Mucosa of stomach (tissue), 1 donor: ENCODE data around the gene ZNF18.

Experiments
- H3K27me3 ChIP-seq: one replicate; pipeline ENCODE4 v1.7.0; 2013; ENCODE audit warnings: mild to moderate bottlenecking, low read length; ENCODE audit not compliant: control insufficient read depth, insufficient read depth
- H3K36me3 ChIP-seq: one replicate; pipeline ENCODE4 v1.7.0; 2013; ENCODE audit warnings: low read length; ENCODE audit not compliant: control insufficient read depth, insufficient read depth
- H3K4me1 ChIP-seq: one replicate; pipeline ENCODE4 v1.7.0; 2013; ENCODE audit warnings: mild to moderate bottlenecking, low read length; ENCODE audit not compliant: control insufficient read depth, insufficient read depth
- H3K4me3 ChIP-seq: one replicate; pipeline ENCODE4 v1.7.0; 2013; ENCODE audit warnings: low read length
- H3K9ac ChIP-seq: one replicate; pipeline ENCODE4 v1.7.0; 2013; ENCODE audit warnings: mild to moderate bottlenecking, low read length, moderate library complexity
- H3K9me3 ChIP-seq: one replicate; pipeline ENCODE4 v1.7.0; 2013; ENCODE audit warnings: mild to moderate bottlenecking, low read length, moderate library complexity; ENCODE audit not compliant: control insufficient read depth
- donor health status: Pancreatic carcinoma.

Gene ZNF18

GRCh38 chr17:11935734-11936406 is 61.4 kb downstream of the ZNF18 start:
- H3K36me3 ChIP-seq = no peaks in the 10 kb centered on the region
- H3K9ac ChIP-seq = no peak overlapping the region
- no peaks in the 10 kb centered on the region for H3K27me3 ChIP-seq
- H3K9me3 ChIP-seq = no peaks in the 10 kb centered on the region
- H3K4me3 ChIP-seq = no peak overlapping the region
- no peaks in the 10 kb centered on the region for H3K4me1 ChIP-seq

- Histone ChIP-seq H3K9me3 (no peaks in the 10 kb centered on the region), H3K4me1 (peaks cover 7% of the 10 kb centered on the region), H3K9ac (no peak overlapping the region), H3K4me3 (no peak overlapping the region), H3K36me3 (no peaks in the 10 kb centered on the region), H3K27me3 (no peaks in the 10 kb centered on the region)
Observed at GRCh38 chr17:11932337-11932898, 64.9 kb downstream of the ZNF18 start.

GRCh38 chr17:11928436-11928835 is 68.8 kb downstream of the ZNF18 start:
- Histone ChIP-seq H3K27me3 (no peaks in the 10 kb centered on the region), H3K4me3 (no peak overlapping the region), H3K4me1 (peaks cover 7% of the 10 kb centered on the region), H3K36me3 (no peaks in the 10 kb centered on the region), H3K9me3 (no peaks in the 10 kb centered on the region), H3K9ac (no peak overlapping the region)
